T1000 (cell line): ENCODE results near the gene TEPSIN.

Source experiments
- DNase-seq: peaks from one replicate; lab custom pipeline; 2025; ENCODE audit warnings: mixed read lengths; lab: John Stamatoyannopoulos, UW

The TEPSIN gene

GRCh38 chr17:81249223-81250040 lies 10.6 kb upstream of the TEPSIN start:
- no peak for DNase-seq

- DNase-seq, result no peak
These were observed 9.8 kb upstream of the TEPSIN start for GRCh38 chr17:81248649-81249048.

GRCh38 chr17:81247339-81247990 lies 8.6 kb upstream of the TEPSIN start:
- DNase-seq, result no peak

GRCh38 chr17:81246679-81247338 lies 8.0 kb upstream of the TEPSIN start:
- no peak for DNase-seq

- no peak for DNase-seq
These were observed 7.5 kb upstream of the TEPSIN start for GRCh38 chr17:81246343-81246670.

GRCh38 chr17:81245665-81246342 lies 6.9 kb upstream of the TEPSIN start:
- DNase-seq, result no peak

GRCh38 chr17:81245024-81245664 lies 6.3 kb upstream of the TEPSIN start:
- DNase-seq, result no peak

GRCh38 chr17:81244358-81245023 lies 5.6 kb upstream of the TEPSIN start:
- DNase-seq, result no peak

GRCh38 chr17:81243333-81243664 lies 4.4 kb upstream of the TEPSIN start:
- DNase-seq, result no peak

- DNase-seq, result no peak
These were observed 3.8 kb upstream of the TEPSIN start for GRCh38 chr17:81242421-81243332.

- DNase-seq, result peak; percentile 51
These were observed 3.0 kb upstream of the TEPSIN start for GRCh38 chr17:81241648-81242420.

GRCh38 chr17:81241203-81241602 lies 2.3 kb upstream of the TEPSIN start:
- no peak for DNase-seq

GRCh38 chr17:81240761-81241160 lies 1.9 kb upstream of the TEPSIN start:
- DNase-seq, result no peak

- DNase-seq, result no peak
These were observed 1.1 kb upstream of the TEPSIN start for GRCh38 chr17:81239714-81240555.

- DNase-seq, result no peak
These were observed 403 bp downstream of the TEPSIN start for GRCh38 chr17:81238490-81238814.

- DNase-seq, result no peak
These were observed 1.0 kb downstream of the TEPSIN start for GRCh38 chr17:81237591-81238489.

GRCh38 chr17:81236784-81237183 lies 2.1 kb downstream of the TEPSIN start:
- DNase-seq, result no peak
